ENCODE data around the gene BTD.

BTD gene

DNA sequence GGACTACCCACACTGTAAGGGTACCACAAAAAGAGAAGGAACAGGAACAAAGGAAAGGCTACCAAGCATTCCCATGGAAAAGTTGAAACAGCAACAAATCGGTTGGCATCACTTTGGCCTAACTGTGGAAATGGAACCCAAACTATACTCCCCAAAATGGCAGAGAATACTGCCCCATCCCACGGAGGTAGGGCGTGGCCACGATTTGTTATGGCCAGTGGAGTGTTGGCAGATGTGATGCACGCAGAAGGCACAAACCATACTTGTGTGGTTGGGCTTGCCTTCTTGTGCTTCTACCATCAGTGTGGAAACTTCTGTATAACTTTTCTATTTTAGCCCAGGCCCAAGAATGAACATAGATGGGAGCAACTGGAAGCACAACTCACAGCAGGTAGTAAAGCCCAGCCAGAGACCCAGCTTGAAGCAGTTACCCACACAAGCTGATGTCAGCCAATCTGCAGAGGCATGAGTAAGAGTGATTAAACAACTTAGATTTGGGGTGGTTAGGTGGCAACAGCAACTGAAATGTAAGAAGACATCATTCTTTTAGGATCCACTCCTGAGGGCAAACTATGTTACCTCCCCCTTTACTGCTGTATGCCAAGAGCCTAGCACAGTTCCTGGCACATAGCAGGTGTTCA, 64.1 kb downstream of the BTD start:
- DNase-seq (ENCODE audit: low read depth in 2 of 2), result no peak

DNA sequence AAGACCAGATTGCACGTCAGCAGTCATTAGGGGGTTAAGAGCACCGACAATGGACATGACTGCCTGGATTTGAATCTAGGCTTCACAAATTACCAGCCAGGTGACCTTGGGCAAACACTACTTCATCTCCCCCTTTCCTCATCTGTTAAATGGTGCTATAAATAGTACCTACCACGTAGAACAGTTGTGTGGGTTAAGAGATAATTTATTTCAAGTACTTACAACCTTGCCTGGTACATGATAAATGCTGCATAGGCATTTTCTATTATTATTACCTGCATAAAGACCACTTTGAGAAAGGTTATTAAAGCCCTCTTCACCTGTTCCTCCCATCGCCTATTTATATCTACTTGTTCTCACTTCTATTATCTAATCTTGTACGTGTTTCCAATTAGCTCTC, 64.7 kb downstream of the BTD start:
- DNase-seq (ENCODE audit: low read depth in 2 of 2), result no peak

DNA sequence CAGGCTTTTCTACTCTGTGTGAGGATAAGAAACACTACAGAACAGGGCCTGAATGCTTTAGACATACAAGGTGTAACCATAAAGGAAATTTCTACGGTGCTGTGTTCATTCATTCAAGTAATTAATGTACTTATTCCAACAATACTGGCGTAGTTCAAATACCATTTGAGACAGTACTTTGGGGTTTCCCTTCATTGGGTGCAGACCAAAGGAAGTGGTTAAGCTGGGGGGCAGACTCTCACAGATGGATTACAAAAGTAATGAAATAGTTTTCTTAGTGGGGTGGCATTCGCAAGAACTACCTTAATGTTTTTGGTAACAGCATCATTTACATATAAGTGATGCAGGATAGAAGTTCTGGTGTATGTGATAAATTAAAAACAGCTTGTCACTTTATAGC, 65.9 kb downstream of the BTD start:
- no peak for DNase-seq (ENCODE audit: low read depth in 2 of 2)

DNA sequence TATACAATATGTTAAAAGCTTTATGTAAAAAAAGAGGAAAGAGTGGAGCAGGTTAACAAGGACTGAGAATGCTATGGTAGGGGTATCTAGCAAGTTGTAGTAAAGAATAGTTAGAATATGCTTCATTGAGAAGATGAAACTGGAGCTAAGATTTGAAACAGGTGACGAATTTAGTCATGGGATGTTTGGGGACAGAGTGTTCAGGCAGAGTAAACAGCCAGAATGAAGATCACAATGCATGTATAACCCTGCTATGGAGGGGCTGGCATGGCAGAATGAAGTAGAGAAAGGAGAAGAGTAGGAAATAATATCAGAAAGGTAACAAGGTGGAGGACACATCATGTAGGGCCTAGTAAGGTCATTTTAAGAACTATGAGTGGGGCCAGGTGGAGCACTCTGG, 72.0 kb downstream of the BTD start:
- no peak for DNase-seq (ENCODE audit: low read depth in 2 of 2)

DNA sequence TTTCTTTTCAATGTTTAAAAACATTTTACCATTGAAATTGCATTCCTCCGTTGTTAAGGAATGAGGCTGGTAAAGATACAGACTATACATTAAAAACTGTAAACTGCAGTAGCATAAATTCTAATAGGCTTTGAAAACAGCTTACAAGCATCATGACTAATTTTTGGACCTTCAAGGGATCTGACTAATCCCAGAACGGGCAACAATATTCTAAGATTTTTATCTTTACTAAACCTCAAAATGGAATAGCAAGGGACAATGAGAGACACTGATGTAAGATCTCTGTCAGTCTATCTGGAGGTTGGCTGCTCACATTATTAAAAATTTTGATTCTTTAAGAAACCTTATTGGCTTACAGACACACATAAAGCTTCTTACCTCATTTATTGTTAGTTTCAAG, 74.7 kb downstream of the BTD start:
- DNase-seq (ENCODE audit: low read depth in 2 of 2), result no peak

DNA sequence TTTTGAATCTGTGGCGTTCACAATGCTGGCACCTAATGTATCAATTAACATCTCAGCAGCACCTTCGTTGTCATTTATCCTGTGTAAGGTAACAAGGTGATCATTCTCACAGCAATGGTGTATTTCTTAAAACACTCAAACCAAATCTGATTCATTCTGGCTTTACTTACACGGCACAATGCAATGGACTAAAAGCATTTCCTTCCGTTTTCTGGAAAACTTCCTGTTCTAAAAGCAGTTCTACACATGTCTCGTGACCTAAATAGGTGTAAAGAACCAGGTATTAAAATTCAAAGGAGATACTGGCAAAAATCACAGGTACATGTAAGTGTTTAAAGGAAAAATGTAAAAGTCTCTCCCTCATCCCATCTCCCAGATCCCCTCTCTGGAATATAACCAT, 77.8 kb downstream of the BTD start:
- DNase-seq (ENCODE audit: low read depth in 2 of 2), result no peak

DNA sequence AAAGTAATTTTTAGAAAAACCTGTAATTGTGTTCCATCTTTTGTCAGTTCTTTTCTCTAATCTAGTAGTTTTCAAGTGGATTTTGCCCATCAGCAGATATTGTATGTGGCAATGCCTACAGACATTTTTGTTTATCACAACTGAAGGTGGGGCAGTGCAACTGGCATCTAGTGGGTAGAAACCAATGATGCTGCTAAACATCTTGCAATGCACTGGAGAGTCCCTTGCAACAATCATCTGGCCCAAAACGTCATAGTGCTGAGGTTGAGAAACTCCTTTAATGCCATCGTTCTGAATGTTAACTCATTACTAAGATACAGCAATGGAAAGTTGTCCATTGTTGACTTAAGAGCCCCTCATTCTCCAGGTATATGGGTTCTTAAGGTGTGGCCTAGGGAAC, 80.1 kb downstream of the BTD start:
- no peak for DNase-seq (ENCODE audit: low read depth in 2 of 2)

DNA sequence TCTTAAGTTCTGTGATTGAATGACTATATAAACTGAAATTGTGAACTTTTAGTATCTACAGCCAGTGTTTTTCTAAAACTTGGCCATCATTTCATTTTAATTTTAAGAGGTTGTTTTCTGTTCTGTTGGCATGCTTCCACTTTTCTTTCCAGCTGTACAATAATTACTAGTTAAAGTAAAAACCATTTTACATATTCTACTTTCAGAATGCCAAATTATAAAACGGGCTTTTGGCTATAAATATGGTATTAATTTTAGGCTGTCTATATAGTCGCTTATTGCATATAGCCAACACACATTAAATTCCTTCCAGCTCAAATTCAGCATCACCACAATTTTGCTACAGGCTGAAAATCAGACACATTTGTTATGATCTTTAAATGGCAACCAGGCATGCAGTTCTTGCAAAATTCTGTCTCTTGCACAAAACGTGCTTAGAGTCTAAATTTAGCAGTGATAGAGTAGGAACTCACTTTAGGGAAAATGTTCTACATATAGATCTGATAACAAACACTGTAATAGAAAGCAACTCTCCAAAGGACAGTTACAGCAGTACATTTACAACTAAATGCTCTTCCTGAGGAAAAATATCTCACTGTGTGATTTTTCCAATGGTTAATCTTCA, 81.1 kb downstream of the BTD start:
- no peak for DNase-seq (ENCODE audit: low read depth in 2 of 2)

DNA sequence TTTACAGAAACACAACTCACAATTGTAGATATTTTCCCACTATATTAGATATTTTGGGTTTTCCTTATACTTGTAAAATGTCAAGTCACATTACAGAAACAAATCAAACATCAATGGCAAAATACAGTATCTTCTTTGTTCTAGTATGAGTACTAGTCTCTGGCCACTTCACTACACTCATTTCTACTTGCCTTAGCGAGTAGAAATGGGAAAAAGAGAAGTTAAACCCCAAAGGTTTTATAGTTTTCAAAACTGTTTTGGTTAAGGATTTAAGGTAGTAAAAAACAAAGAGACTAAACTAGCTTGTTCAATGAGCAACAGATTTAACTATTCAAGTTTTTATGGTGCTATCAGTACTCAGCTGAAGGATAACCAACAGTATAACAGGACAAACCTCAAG, 81.7 kb downstream of the BTD start:
- DNase-seq (ENCODE audit: low read depth in 2 of 2), result no peak

DNA sequence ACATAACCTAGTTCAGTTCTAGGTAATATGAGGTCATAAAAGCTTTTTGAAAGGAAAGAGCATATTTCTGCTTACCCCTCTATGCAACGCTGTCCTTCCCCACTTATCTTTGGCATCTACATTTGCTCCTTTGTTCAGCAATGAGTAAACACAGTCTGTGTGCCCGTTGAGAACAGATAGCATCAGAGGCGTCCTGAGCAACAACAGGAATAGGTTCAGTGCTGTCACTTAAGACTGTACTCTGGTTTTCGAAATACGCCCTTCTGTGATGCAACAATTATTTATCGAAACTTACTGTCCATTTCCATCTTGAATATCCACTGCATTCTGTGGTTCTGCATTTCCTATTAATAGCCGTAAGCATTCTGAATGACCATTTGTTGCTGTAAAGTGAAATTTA, 84.4 kb downstream of the BTD start:
- no peak for DNase-seq (ENCODE audit: low read depth in 2 of 2)

DNA sequence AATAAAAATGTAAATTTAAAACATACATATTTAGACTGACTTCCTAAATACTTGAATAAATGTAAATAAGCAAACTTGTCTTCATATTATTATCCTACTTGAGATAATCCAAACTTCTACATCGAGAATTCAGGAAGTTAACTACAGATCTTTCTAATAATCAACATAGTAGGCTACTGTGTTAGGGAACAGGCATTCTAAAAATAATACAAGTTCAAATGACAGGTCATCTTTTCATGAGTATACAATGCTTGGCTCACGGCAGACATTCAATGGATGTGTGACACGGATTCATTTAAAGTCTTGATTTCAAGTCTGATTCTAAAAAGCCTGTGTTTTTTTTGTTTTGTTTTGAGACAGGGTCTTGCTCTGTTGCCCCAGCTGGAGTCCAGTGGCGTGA, 88.7 kb downstream of the BTD start:
- no peak for DNase-seq (ENCODE audit: low read depth in 2 of 2)

DNA sequence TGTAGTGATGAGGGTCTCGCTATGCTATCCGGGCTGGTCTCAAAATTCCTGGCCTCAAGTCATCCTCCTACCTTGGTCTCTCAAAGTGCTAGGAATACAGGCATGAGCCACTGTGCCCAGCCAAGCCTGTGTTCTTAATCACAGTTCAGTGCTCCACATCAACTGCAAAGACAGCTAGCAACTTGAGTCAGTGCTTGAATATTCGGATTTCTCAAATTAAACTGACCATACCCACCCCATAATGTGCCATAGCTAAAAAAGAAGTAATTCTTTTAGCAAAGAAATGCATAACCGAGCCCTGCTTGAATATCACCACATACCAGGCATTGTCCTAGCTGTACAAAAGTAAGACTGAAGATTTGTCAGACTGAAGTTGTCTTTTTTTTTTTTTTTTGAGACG, 89.2 kb downstream of the BTD start:
- no peak for DNase-seq (ENCODE audit: low read depth in 2 of 2)

DNA sequence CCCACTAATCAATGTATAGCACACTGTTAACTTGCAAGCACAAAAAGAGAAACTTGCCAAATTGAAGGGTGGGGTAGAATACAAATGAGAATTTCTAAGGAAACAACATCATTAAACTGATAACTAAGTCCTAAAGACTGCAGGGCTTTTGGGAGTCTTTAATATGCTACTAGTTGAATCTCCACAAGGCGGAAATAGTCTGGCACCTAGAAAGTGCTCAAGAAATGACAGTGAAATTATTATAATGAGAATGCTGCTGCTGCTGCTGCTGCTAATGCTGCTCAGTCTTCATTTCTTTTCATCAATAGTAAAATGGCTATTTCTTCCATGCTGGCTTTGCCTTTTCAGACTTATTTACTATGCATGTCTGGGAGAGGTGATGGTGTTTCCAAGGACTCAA, 91.8 kb downstream of the BTD start:
- no peak for DNase-seq (ENCODE audit: low read depth in 2 of 2)

DNA sequence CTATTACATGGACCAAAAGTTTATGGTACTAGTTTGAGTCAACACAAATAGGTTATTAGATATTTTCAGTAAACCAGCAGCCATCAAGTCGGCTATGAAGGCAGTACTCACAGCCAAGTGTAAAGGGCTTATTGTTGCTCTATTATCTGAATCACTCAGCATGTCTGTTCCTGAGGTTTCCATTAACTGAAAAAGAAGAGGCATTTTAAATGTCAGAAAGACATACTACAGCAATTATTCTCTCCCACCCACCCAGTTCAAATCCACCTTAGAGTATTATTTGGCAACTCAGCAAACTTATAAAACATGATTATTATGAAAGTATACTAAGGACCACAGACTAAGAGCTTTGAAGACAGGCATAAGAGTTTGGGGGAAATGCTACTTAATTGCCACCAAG, 93.1 kb downstream of the BTD start:
- no peak for DNase-seq (ENCODE audit: low read depth in 2 of 2)

Data from stimulated activated CD8-positive, alpha-beta memory T cell treated with anti-CD3 and anti-CD28 coated beads, Interleukin-2, amount 100 ng/mL, for 48 hours (primary cell).